ENCODE data around the gene ANLN.

GRCh38 chr7:36420307-36420706 lies 30.6 kb downstream of the ANLN start:
- TF ChIP-seq CTCF (IDR thresholded peaks at IDR 0.05) (no peak), POLR2A (IDR thresholded peaks at IDR 0.05) (no peak)
